Activated CD8-positive, alpha-beta memory T cell treated with anti-CD3 and anti-CD28 coated beads for 36 hours (primary cell): ENCODE results near the gene BAHD1. TPM values are rescaled to one million over a fixed set of nuclear protein-coding genes. Genes with fewer than 3 reads are reported as not detected.

Experiments used
- CTCF ChIA-PET: fragments of 350-600 bp; sonication (Branson Sonifier 250); formaldehyde crosslinking; loops from one replicate; lab custom pipeline; 2021; ENCODE audit warnings: antibody characterized with exemption; lab: Charles Lee
- POLR2A ChIA-PET: fragments of 350-600 bp; sonication (Branson Sonifier 250); formaldehyde crosslinking; loops from one replicate; lab custom pipeline; 2021; ENCODE audit warnings: antibody characterized with exemption; lab: Charles Lee
- total RNA-seq, 2 experiments: library from RNA; stranded (reverse); gene quantifications; one replicate each; pipeline ENCODE4 v1.2.3, GENCODE V29; 2021

BAHD1 gene
- total RNA-seq, 2 experiments from 2014 or later: 23.0 to 23.5 TPM

GRCh38 chr15:40456299-40456712, 15.6 kb downstream of the BAHD1 start:
- ChIA-PET CTCF (interaction anchor here (1.4 kb wide), 1 partner anchor 13 kb away, joined by 4 read pairs; no protein-coding TSS in a partner anchor), POLR2A (no interaction called here)

- CTCF ChIA-PET: interaction anchor here (0.8 to 1.4 kb wide), 2 partner anchors 13 to 50 kb away, joined by 4 read pairs; no protein-coding TSS in a partner anchor
Measured at GRCh38 chr15:40456738-40457137, 16.0 kb downstream of the BAHD1 start.

DNA sequence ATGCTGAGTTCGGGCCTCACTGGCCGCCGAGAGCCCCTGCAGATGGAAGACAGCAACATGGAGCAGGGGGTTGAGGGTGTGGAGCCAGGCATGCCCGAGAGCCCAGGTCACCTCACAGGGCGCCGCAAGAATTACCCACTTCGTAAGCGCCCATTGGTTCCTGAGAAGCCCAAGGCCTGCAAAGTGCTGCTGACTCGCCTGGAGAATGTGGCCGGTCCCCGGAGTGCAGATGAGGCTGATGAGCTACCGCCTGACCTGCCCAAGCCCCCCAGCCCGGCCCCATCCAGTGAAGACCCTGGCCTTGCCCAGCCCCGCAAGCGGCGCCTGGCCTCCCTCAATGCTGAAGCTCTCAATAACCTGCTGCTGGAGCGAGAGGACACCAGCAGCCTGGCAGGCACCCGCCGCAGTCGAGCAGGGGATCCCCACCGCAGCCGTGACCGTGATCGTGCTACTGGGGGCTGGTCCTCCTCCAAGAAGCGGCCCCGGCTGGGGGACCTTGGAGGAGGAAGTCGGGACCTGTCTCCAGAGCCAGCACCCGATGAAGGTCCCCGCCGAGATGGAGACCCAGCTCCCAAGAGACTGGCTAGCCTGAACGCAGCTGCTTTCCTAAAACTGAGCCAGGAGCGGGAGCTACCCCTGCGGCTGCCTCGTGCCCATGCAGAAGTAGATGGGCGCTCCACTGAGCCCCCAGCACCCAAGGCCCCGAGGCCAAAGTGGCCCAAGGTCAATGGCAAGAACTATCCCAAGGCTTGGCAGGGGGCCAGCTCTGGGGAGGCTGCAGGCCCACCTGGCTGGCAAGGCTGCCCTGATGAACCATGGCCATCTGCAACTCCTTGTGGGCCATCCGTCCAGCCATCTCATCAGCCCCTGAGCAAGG, 18.0 kb downstream of the BAHD1 start:
- CTCF ChIA-PET: no interaction called here
- POLR2A ChIA-PET: no interaction called here

More at GRCh38 chr15:40456738-40457137, 16.0 kb downstream of the BAHD1 start:
- POLR2A ChIA-PET: no interaction called here

DNA sequence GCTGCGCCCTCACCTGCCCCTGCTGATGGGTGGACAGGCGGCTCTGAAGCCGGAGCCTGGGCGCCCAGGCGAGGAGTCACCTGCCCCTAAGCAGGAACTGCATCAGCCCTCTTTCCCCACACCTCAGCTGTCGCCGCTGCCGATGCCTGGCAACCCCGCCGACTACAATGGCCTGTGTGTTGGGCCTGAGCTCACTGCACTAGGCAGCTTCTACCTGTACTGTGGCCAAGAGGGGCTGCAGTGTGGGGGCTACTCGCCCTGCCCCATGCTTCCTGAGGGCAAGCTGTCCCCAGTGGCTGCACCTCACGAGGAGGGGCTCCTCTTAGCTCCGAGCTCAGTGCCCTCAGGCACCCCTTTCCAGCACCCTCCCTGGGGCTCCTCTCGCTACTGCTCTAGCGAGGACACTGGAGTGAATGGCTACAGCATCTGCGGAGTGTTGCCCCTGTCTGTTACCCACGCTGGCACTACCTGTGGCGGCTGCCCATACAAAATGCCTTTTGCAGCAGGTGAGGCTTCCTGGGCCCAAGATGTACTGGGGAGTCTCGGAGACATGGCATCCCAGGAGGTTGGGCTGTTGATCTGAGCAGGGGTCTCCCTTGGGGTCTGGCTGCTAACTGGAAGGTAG, 18.8 kb downstream of the BAHD1 start:
- ChIA-PET POLR2A (no interaction called here), CTCF (no interaction called here)

- ChIA-PET CTCF (no interaction called here), POLR2A (no interaction called here)
Measured at GRCh38 chr15:40460404-40460803, 19.7 kb downstream of the BAHD1 start.

DNA sequence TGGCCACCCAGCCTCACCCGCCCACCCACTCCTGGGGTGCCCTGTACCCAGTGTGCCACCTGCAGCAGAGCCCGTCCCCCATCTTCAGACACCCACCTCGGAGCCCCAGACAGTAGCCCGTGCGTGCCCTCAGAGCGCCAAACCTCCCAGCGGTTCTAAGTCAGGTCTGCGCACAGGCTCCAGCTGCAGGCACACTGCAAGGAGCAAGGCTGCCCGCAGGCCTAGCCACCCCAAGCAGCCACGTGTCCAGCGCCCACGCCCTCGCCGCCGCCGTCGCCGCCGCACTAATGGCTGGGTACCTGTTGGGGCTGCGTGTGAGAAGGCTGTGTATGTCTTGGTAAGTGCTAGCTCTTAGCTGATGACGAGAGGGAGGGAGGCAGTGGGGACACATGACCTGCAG, 21.2 kb downstream of the BAHD1 start:
- POLR2A ChIA-PET: no interaction called here
- CTCF ChIA-PET: no interaction called here

DNA sequence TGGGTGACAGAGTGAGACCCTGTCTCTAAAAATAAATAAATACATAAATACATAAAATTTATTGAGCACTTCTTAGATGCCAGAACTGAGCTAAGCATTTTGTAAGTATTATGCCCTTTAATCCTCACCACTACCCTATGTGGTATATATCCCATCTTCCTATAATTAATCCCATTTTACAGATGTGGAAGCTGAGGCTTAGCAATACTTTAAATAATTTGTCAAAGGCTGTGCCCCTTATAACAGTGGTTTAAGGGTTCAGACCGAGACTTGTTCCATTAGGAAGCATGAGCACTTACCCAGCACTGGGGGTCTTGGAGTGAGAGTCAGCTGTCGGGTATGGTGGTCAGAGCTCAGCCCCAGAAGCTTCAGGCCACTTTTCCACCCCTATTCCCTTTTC, 22.5 kb downstream of the BAHD1 start:
- POLR2A ChIA-PET: interaction anchor here (0.6 kb wide), 1 partner anchor 137 kb away, joined by 5 read pairs; no protein-coding TSS in a partner anchor
- CTCF ChIA-PET: interaction anchor here (0.6 kb wide), 1 partner anchor 10 kb away, joined by 3 read pairs; no protein-coding TSS in a partner anchor

DNA sequence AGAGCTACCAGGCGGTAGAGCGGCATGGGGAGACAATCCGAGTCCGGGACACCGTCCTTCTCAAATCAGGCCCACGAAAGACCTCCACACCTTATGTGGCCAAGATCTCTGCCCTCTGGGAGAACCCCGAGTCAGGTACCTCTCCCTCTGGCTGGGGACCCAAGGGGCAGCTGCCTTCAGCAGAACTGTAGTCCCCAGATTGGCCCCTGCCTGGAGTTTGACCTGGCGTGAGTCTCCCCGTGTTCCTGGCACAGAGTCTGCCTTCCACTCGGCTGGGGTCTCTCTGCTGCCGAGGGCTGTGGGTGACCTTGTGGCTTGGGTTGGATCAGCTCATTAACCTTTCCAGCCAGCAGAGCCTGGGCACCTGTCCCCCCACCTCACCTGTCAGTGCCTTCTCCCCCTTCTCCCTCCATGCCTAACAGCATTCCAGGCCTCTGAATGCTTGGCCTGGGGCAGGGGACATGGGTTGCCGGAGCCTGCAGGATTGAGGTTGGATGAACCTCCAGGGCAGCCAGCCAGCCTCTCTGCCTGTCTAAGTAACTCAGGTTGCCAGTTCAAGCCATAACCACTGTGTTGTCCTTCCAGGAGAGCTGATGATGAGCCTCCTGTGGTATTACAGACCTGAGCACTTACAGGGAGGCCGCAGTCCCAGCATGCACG, 23.3 kb downstream of the BAHD1 start:
- CTCF ChIA-PET: interaction anchor here (0.5 kb wide), 1 partner anchor 87 kb away, joined by 5 read pairs; no protein-coding TSS in a partner anchor
- POLR2A ChIA-PET: no interaction called here

DNA sequence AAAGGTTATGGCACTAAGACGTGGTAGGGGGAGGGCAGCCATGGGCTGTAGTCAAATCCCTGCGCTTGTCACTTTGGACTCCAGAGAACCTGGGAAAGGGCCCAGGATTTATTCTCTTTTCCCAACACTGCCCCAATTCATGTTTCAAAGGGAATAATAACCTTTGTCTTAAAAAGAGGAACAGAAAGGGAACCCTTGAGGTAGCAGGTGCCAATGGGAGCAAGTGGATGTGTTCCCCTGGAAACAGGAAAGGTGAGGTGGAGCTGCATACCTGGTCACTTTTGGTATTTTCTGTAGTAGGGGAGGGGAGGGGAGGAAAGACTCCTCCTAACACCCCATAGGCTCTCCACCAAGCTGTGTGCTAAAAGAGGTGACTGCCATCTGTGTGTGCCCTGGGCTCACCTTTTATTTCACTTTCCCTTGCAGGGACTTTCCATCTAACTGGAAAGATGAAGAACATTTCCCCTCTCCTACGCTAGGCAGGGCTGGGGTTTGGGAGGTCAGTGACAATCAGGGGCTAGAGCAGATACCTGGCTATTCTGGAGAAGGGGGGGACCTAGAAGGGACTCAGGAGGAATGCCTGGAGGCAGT, 23.9 kb downstream of the BAHD1 start:
- POLR2A ChIA-PET: no interaction called here
- CTCF ChIA-PET: interaction anchor here (0.5 kb wide), 1 partner anchor 88 kb away, joined by 5 read pairs; no protein-coding TSS in a partner anchor

DNA sequence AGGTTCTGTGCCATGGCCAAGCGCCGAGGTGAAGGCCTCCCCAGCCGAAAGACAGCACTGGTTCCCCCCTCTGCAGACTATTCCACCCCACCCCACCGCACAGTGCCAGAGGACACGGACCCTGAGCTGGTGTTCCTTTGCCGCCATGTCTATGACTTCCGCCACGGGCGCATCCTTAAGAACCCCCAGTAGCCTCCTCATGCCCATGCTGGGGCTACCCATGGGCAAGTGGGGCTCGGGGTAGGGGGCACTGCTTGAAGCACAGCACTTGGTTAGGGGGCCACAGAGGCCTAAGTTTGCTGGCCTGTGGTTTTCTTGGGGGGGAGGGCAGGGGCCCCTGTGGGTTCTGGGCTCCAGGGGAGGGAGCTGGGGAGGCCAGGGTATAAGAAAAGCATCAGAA, 25.2 kb downstream of the BAHD1 start:
- ChIA-PET POLR2A (interaction anchor here (0.5 kb wide), 1 partner anchor 11 kb away, joined by 3 read pairs; no protein-coding TSS in a partner anchor), CTCF (interaction anchor here (0.5 kb wide), 1 partner anchor 58 kb away, joined by 3 read pairs; no protein-coding TSS in a partner anchor)

GRCh38 chr15:40466426-40467260, 25.9 kb downstream of the BAHD1 start:
- ChIA-PET CTCF (interaction anchor here (0.5 to 1.0 kb wide), 2 partner anchors 58 to 122 kb away, joined by 3 read pairs; no protein-coding TSS in a partner anchor), POLR2A (interaction anchor here (0.5 kb wide), 1 partner anchor 12 kb away, joined by 3 read pairs; no protein-coding TSS in a partner anchor)

DNA sequence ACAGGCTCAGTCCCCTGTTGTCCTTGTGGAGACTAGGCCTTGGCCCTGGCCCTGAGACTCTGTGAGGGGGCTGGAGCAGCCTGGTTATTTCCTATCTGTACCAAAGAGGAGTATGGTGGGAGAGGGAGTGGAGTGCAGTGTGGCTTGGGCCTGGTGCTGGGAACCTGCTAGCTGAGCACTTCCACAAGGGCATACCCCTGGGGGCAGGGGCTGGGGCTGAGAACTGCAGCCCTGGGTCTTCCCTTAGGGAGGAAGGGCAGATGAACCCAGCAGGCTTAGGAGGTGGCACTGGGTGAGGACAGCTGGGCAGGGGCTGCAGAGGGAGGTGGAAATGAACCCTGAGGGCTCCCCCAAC, 26.5 kb downstream of the BAHD1 start:
- ChIA-PET CTCF (interaction anchor here (1.0 kb wide), 1 partner anchor 122 kb away, joined by 3 read pairs; no protein-coding TSS in a partner anchor), POLR2A (no interaction called here)

DNA sequence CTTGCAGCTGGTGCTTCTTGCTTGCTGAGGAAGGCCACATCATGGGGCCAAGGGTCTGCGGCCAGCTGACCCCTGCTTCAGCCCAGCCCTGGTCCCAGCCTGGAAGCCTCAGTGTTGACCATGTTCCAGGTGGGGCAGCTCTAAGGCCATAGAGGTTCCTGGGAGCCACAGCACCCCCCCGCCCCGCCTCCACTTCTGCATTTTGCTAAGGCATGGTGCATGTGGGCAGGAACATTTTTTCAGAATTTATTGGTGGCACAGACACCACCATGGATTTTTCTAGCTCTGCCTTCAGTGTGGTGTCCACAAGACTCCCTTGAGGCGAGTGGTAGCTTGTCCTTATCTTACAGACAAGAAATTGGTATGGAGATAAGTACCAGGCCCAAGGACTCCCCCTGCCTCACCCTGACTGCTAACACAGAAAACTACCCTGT, 28.2 kb downstream of the BAHD1 start:
- POLR2A ChIA-PET: no interaction called here
- CTCF ChIA-PET: interaction anchor here (1.5 kb wide), 1 partner anchor 12 kb away, joined by 4 read pairs; no protein-coding TSS in a partner anchor

GRCh38 chr15:40469776-40470390, 29.1 kb downstream of the BAHD1 start:
- CTCF ChIA-PET: interaction anchor here (0.8 to 1.5 kb wide), 4 partner anchors 13 to 29 kb away, joined by 3 to 4 read pairs (median 4); partner anchors contain the start of gene BAHD1

DNA sequence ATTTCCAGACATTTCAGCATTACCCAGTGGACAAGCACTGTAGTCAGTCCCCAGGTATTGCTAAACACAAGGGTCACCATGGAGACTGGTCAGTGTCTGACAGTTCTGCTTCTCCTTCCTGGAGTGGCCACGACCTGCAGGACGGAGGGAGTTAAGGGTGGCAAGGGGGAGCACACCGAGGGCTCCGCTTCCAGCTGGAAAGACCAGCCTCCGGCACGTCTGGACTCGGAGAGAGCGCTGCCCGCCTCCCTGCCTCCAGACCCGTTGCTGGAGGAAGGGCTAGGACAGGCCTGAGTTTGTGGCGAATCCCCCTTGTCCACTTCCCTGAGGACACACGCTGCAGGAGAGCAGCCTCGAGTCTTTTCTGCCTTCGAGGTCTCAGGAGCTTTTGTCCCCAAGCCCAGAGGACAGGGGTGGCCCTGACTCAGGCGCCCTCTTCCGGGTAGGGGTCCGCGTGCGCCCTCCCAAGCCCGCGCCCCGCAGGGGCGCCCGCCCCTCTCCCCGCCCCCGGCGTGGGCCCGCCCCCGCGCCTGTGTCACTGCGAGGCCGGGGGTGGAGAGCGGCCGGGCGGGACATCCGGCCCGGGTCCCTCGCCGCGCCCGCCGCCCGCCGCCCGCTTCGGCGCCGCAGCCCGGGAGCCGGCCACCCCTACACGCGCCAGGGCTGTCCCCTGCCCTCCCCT, 29.8 kb downstream of the BAHD1 start, which contains the start of gene CHST14:
Gene CHST14 (plus strand): TSS at position 562 of the 682 bp plus-strand sequence. CDS start 230 bp downstream, outside the sequence.
- CTCF ChIA-PET: interaction anchor here (1.3 to 1.5 kb wide), 3 partner anchors 14 to 28 kb away, joined by 3 to 4 read pairs (median 4); no protein-coding TSS in a partner anchor
- POLR2A ChIA-PET: interaction anchor here (0.6 to 1.0 kb wide), 2 partner anchors 18 to 35 kb away, joined by 3 to 5 read pairs; no protein-coding TSS in a partner anchor

More at GRCh38 chr15:40469776-40470390, 29.1 kb downstream of the BAHD1 start:
- POLR2A ChIA-PET: interaction anchor here (0.6 to 1.0 kb wide), 2 partner anchors 17 to 35 kb away, joined by 3 to 5 read pairs; no protein-coding TSS in a partner anchor

GRCh38 chr15:40471105-40471807, 30.5 kb downstream of the BAHD1 start:
- ChIA-PET POLR2A (no interaction called here), CTCF (interaction anchor here (0.6 kb wide), 1 partner anchor 754 kb away, joined by 4 read pairs; no protein-coding TSS in a partner anchor)
